HG03097 (cell line): ENCODE results near the gene TOB1.

Experiments
- ATAC-seq: cut with Tn5 transposase; IDR thresholded peaks from one replicate; pipeline ENCODE4 v1.9.1; 2021; ENCODE audit not compliant: unreplicated experiment, low FRiP score

TOB1 gene

GRCh38 chr17:50866261-50866949 is at the start of gene TOB1:
Gene TOB1 (minus strand): TSS chr17:50866354. CDS start chr17:50864017, 2,337 bp downstream.
- peak; percentile 57 for ATAC-seq

GRCh38 chr17:50914505-50915063 is 48.4 kb upstream of the TOB1 start:
- no peak for ATAC-seq

GRCh38 chr17:50913120-50913519 is 47.0 kb upstream of the TOB1 start:
- ATAC-seq = no peak

GRCh38 chr17:50911890-50912289 is 45.7 kb upstream of the TOB1 start:
- no peak for ATAC-seq

- ATAC-seq = no peak
Observed at GRCh38 chr17:50911450-50911849, 45.3 kb upstream of the TOB1 start.

- no peak for ATAC-seq
Observed at GRCh38 chr17:50909765-50910605, 43.8 kb upstream of the TOB1 start.

- no peak for ATAC-seq
Observed at GRCh38 chr17:50908860-50909764, 43.0 kb upstream of the TOB1 start.

- no peak for ATAC-seq
Observed at GRCh38 chr17:50908140-50908859, 42.1 kb upstream of the TOB1 start.

GRCh38 chr17:50906443-50906842 is 40.3 kb upstream of the TOB1 start:
- ATAC-seq = no peak

- no peak for ATAC-seq
Observed at GRCh38 chr17:50905460-50905803, 39.3 kb upstream of the TOB1 start.

GRCh38 chr17:50904518-50905459 is 38.6 kb upstream of the TOB1 start:
- ATAC-seq = no peak

GRCh38 chr17:50903604-50904517 is 37.7 kb upstream of the TOB1 start:
- ATAC-seq = no peak

GRCh38 chr17:50902372-50903353 is 36.5 kb upstream of the TOB1 start:
- no peak for ATAC-seq

- no peak for ATAC-seq
Observed at GRCh38 chr17:50900383-50900892, 34.3 kb upstream of the TOB1 start.

GRCh38 chr17:50899559-50900319 is 33.6 kb upstream of the TOB1 start:
- no peak for ATAC-seq

GRCh38 chr17:50899005-50899460 is 32.9 kb upstream of the TOB1 start:
- ATAC-seq = no peak
